ENCODE data around the gene PIM3. TPM values are rescaled to one million over a fixed set of nuclear protein-coding genes. Genes with fewer than 3 reads are reported as not detected.

The PIM3 gene
- total and polyA plus RNA-seq, 4 donors = 11.0 to 74.9 (median 28.7) TPM

DNA sequence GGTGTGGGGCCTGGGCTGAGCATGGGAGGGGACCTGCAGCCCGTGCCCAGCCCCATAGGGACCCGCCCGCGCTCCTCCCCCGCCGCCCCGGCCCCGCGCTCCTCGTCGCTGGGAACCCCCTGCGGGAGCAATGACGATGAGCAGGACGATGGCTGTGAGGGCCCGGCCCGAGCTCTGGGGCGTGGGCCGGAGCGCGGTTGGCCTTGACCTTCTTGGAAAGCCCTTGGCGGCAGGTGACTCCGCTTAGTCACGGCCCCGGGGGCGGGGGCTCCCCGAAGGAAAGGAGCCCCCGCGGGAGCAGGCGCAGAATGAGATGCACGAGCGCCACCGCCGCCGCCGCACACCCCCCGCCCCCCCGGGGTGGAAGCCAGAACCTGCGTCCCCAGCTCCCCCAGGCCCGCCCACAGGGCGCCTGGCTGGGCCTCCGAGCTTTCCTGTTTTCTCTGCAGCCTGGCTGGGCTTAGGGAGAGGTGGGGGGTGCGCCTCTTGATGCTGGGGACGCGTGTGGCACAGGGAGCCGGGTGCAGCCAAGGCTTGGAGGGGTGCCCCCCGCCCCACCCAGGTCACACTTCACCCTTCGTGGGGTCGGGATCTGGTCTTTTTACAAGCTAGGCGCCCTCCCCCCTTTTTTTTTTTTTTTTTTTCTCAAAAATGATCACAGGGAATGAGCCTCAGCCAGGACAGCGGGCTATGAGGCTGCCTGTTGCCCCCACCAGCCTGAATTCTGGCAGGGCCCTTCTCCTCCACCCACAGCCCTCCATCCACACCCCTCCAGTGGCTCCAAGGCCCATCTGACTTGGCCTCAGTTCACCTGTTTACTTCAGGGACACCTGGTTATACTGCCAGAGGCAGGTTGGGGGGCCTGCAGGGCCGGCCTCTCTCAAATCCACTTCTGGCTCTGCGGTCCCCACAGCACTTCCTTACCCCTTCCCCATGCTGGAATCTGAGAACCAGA, 24.3 kb upstream of the PIM3 start:
- Histone ChIP-seq H3K9me3 (ENCODE audit: control insufficient read depth, low read length) (no peaks in the 10 kb centered on the region), H3K4me1 (ENCODE audit: control insufficient read depth in 1 of 2, insufficient read depth in 2 of 2, low read length in 2 of 2) (peaks cover 1 to 2% of the 10 kb centered on the region in 2 donors), H3K36me3 (ENCODE audit: control insufficient read depth in 1 of 2, insufficient read depth in 2 of 2, low read length in 1 of 2) (no peaks in the 10 kb centered on the region), H3K4me3 (ENCODE audit: low read length in 2 of 2) (peak overlapping the region; percentile 4 to 23), H3K27me3 (ENCODE audit: control insufficient read depth in 1 of 2, insufficient read depth in 2 of 2, low read length in 1 of 2) (no peaks in the 10 kb centered on the region), H3K27ac (ENCODE audit: low read depth in 1 of 2, low read length in 2 of 2) (peak overlapping the region in 1 of 2 donors; percentile 4)
- DNase-seq = peak; percentile 97
- WGBS, 2 donors = 3 to 4% methylated on average over 41 to 52 of the region's 52 CpGs
- intact Hi-C loops (cut with DNase I) = loop anchor here in 1 of 2 donors (2.0 kb wide), 2 partner anchors 23 to 35 kb away; no protein-coding TSS in a partner anchor
- ATAC-seq (ENCODE audit: low FRiP score) = peak; percentile 87

- Histone ChIP-seq H3K4me1 (ENCODE audit: control insufficient read depth in 1 of 2, insufficient read depth in 2 of 2, low read length in 2 of 2) (peaks cover 1 to 2% of the 10 kb centered on the region in 2 donors), H3K27me3 (ENCODE audit: control insufficient read depth in 1 of 2, insufficient read depth in 2 of 2, low read length in 1 of 2) (no peaks in the 10 kb centered on the region), H3K9me3 (ENCODE audit: control insufficient read depth, low read length) (no peaks in the 10 kb centered on the region), H3K27ac (ENCODE audit: low read depth in 1 of 2, low read length in 2 of 2) (no peak overlapping the region), H3K4me3 (ENCODE audit: low read length in 2 of 2) (no peak overlapping the region), H3K36me3 (ENCODE audit: control insufficient read depth in 1 of 2, insufficient read depth in 2 of 2, low read length in 1 of 2) (no peaks in the 10 kb centered on the region)
- DNase-seq = no peak
- ATAC-seq (ENCODE audit: low FRiP score) = no peak
- 22 to 27% methylated on average over 21 of the region's 21 CpGs for whole genome bisulfite sequencing, 2 donors
- intact Hi-C loops (cut with DNase I) = loop anchor here in 1 of 2 donors (2.0 kb wide), 2 partner anchors 22 to 34 kb away; no protein-coding TSS in a partner anchor
These were observed 23.4 kb upstream of the PIM3 start for GRCh38 chr22:49936973-49937757.

DNA sequence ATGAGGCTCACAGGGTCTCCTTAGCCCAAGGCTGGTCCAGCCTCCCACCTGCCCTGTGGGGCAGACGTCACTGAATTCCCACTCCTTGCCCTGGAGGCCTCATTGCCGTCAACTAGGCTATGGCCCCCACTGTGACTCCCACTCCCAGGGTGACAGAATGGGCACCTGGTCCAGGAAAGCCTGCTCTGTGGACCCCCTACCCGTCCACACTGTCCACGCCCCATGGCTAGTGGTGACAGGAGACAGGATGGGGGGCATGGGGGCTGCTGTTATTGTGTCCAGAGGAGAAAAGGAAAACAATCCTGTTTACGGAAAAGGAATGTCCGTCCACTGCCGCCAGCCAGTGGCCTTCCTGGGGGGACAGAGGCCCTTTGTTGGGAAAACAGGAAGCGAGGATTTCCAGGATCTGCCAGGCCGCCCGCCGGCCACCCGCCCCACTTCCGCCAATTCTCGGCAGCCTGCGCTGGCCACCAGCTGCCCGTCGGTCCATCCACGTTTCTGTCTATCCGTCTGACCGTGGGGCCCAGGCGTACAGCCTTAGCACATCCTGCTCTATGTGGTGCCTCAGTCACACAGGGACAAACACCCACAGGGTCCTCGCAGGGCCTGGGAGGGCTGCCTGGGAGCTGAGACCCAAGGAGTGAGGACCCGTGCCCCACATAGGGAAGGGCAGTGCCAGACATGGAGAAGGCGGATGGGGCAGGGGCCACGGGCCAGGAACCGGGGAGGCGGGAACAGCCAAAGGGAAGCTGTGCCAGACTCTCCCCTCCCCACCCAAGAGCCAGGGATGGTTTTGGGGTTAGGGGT, 22.6 kb upstream of the PIM3 start:
- intact Hi-C loops (cut with DNase I) = loop anchor here in 1 of 2 donors (2.0 kb wide), 2 partner anchors 21 to 33 kb away; no protein-coding TSS in a partner anchor
- H3K27me3 ChIP-seq (ENCODE audit: control insufficient read depth in 1 of 2, insufficient read depth in 2 of 2, low read length in 1 of 2) = no peaks in the 10 kb centered on the region
- peaks cover 1 to 2% of the 10 kb centered on the region in 2 donors for H3K4me1 ChIP-seq (ENCODE audit: control insufficient read depth in 1 of 2, insufficient read depth in 2 of 2, low read length in 2 of 2)
- no peaks in the 10 kb centered on the region for H3K9me3 ChIP-seq (ENCODE audit: control insufficient read depth, low read length)
- no peaks in the 10 kb centered on the region for H3K36me3 ChIP-seq (ENCODE audit: control insufficient read depth in 1 of 2, insufficient read depth in 2 of 2, low read length in 1 of 2)
- no peak overlapping the region for H3K27ac ChIP-seq (ENCODE audit: low read depth in 1 of 2, low read length in 2 of 2)
- no peak overlapping the region for H3K4me3 ChIP-seq (ENCODE audit: low read length in 2 of 2)
- DNase-seq (no peak), ATAC-seq (ENCODE audit: low FRiP score) (no peak)
- 90 to 92% methylated on average over 27 of the region's 27 CpGs for WGBS, 2 donors

- DNase-seq (no peak), ATAC-seq (ENCODE audit: low FRiP score) (no peak)
- Histone ChIP-seq H3K4me1 (ENCODE audit: control insufficient read depth in 1 of 2, insufficient read depth in 2 of 2, low read length in 2 of 2) (peaks cover 1 to 2% of the 10 kb centered on the region in 2 donors), H3K27ac (ENCODE audit: low read depth in 1 of 2, low read length in 2 of 2) (no peak overlapping the region), H3K27me3 (ENCODE audit: control insufficient read depth in 1 of 2, insufficient read depth in 2 of 2, low read length in 1 of 2) (no peaks in the 10 kb centered on the region), H3K36me3 (ENCODE audit: control insufficient read depth in 1 of 2, insufficient read depth in 2 of 2, low read length in 1 of 2) (no peaks in the 10 kb centered on the region), H3K9me3 (ENCODE audit: control insufficient read depth, low read length) (no peaks in the 10 kb centered on the region), H3K4me3 (ENCODE audit: low read length in 2 of 2) (no peak overlapping the region)
- 91 to 93% methylated on average over 19 of the region's 19 CpGs for WGBS, 2 donors
- intact Hi-C loops (cut with DNase I) = no loop called here
These were observed 21.9 kb upstream of the PIM3 start for GRCh38 chr22:49938565-49939136.

- Histone ChIP-seq H3K27me3 (ENCODE audit: control insufficient read depth in 1 of 2, insufficient read depth in 2 of 2, low read length in 1 of 2) (no peaks in the 10 kb centered on the region), H3K27ac (ENCODE audit: low read depth in 1 of 2, low read length in 2 of 2) (no peak overlapping the region), H3K36me3 (ENCODE audit: control insufficient read depth in 1 of 2, insufficient read depth in 2 of 2, low read length in 1 of 2) (no peaks in the 10 kb centered on the region), H3K4me3 (ENCODE audit: low read length in 2 of 2) (no peak overlapping the region), H3K4me1 (ENCODE audit: control insufficient read depth in 1 of 2, insufficient read depth in 2 of 2, low read length in 2 of 2) (peaks cover 0 to 2% of the 10 kb centered on the region in 2 donors), H3K9me3 (ENCODE audit: control insufficient read depth, low read length) (no peaks in the 10 kb centered on the region)
- ATAC-seq (ENCODE audit: low FRiP score) = no peak
- WGBS, 2 donors = 96 to 97% methylated on average over 17 of the region's 17 CpGs
- intact Hi-C loops (cut with DNase I) = no loop called here
- no peak for DNase-seq
These were observed 18.9 kb upstream of the PIM3 start for GRCh38 chr22:49941507-49942316.

GRCh38 chr22:49942565-49943404, 17.8 kb upstream of the PIM3 start:
- no peaks in the 10 kb centered on the region for H3K4me1 ChIP-seq (ENCODE audit: control insufficient read depth in 1 of 2, insufficient read depth in 2 of 2, low read length in 2 of 2)
- ATAC-seq (ENCODE audit: low FRiP score) = no peak
- no peaks in the 10 kb centered on the region for H3K27me3 ChIP-seq (ENCODE audit: control insufficient read depth in 1 of 2, insufficient read depth in 2 of 2, low read length in 1 of 2)
- no peaks in the 10 kb centered on the region for H3K36me3 ChIP-seq (ENCODE audit: control insufficient read depth in 1 of 2, insufficient read depth in 2 of 2, low read length in 1 of 2)
- no peak for DNase-seq
- H3K27ac ChIP-seq (ENCODE audit: low read depth in 1 of 2, low read length in 2 of 2) = no peak overlapping the region
- no peaks in the 10 kb centered on the region for H3K9me3 ChIP-seq (ENCODE audit: control insufficient read depth, low read length)
- H3K4me3 ChIP-seq (ENCODE audit: low read length in 2 of 2) = no peak overlapping the region
- intact Hi-C loops (cut with DNase I) = no loop called here
- 93% methylated on average over 15 to 21 of the region's 21 CpGs for WGBS, 2 donors

DNA sequence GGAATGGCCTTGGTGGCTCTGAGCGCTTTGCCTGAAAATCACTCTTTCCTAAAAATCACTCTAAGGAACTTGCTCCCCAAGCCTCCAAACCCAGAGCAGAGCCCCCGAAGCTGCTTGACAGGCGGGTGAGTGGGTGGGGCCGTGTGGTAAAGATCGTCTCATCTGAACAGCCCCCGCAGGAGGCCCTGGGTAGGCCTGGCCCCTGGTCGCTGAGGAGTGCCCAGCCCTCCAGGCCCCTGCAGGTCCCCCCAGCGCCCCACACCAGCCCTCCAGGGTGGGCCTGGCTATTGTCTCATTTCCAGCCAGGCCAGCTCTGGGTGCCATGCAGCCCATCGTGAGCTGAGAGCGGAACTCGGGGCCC, 17.2 kb upstream of the PIM3 start:
- Histone ChIP-seq H3K27ac (ENCODE audit: low read depth in 1 of 2, low read length in 2 of 2) (no peak overlapping the region), H3K9me3 (ENCODE audit: control insufficient read depth, low read length) (no peaks in the 10 kb centered on the region), H3K27me3 (ENCODE audit: control insufficient read depth in 1 of 2, insufficient read depth in 2 of 2, low read length in 1 of 2) (no peaks in the 10 kb centered on the region), H3K4me1 (ENCODE audit: control insufficient read depth in 1 of 2, insufficient read depth in 2 of 2, low read length in 2 of 2) (no peaks in the 10 kb centered on the region), H3K36me3 (ENCODE audit: control insufficient read depth in 1 of 2, insufficient read depth in 2 of 2, low read length in 1 of 2) (no peaks in the 10 kb centered on the region), H3K4me3 (ENCODE audit: low read length in 2 of 2) (no peak overlapping the region)
- DNase-seq = no peak
- WGBS, 2 donors = 90 to 93% methylated on average over 11 of the region's 11 CpGs
- intact Hi-C loops (cut with DNase I) = no loop called here
- ATAC-seq (ENCODE audit: low FRiP score) = no peak

All from aorta (tissue), 5 donors.